ENCODE measurements around the gene AQP1.

DNA sequence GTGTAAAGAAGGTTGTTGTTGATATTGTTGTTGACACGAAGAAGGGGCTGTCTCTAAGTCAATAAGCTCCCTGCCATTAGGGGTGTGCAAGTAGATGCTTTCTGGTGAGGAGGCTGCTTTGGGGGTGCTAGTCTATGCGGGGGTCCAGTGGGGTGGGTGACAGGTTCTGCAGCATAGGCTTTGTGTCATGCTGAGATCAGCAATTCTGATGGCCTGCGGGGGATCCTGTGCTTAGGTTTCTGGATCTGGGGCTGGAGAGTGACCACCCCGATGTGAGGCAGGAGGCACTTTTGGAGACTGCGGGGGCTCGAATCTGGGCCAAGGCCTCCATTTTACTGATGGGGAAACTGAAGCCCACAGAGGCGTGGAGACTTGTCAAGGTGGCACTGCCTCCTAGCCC, 5.1 kb downstream of the AQP1 start:
- TF ChIP-seq, protein P1, sequence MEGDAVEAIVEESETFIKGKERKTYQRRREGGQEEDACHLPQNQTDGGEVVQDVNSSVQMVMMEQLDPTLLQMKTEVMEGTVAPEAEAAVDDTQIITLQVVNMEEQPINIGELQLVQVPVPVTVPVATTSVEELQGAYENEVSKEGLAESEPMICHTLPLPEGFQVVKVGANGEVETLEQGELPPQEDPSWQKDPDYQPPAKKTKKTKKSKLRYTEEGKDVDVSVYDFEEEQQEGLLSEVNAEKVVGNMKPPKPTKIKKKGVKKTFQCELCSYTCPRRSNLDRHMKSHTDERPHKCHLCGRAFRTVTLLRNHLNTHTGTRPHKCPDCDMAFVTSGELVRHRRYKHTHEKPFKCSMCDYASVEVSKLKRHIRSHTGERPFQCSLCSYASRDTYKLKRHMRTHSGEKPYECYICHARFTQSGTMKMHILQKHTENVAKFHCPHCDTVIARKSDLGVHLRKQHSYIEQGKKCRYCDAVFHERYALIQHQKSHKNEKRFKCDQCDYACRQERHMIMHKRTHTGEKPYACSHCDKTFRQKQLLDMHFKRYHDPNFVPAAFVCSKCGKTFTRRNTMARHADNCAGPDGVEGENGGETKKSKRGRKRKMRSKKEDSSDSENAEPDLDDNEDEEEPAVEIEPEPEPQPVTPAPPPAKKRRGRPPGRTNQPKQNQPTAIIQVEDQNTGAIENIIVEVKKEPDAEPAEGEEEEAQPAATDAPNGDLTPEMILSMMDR (conservative IDR thresholded peaks at IDR 0.05 in 1 of 2, IDR thresholded peaks at IDR 0.05 in 1 of 2; ENCODE audit: extremely low read depth in 1 of 2, insufficient read depth in 1 of 2, low read depth in 1 of 2, low read length in 2 of 2): no peak
- TF ChIP-seq EZH2 (IDR thresholded peaks at IDR 0.05; ENCODE audit: borderline replicate concordance, low read length): no peak
